Pericardium fibroblast (primary cell): ENCODE results near the gene OR10H1. TPM values are rescaled to one million over a fixed set of nuclear protein-coding genes. Genes with fewer than 3 reads are reported as not detected.

Source experiments
- total RNA-seq: library from RNA; depleted of rRNA; stranded (reverse); fragments of >200 nt; gene quantifications from 2 replicates; pipeline ENCODE4 v1.2.3, GENCODE V29; 2015

Gene OR10H1, protein sequence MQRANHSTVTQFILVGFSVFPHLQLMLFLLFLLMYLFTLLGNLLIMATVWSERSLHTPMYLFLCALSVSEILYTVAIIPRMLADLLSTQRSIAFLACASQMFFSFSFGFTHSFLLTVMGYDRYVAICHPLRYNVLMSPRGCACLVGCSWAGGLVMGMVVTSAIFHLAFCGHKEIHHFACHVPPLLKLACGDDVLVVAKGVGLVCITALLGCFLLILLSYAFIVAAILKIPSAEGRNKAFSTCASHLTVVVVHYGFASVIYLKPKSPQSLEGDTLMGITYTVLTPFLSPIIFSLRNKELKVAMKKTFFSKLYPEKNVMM
- total RNA-seq = not detected in 2 replicates

GRCh38 chr19:15815306-15815705 is at the start of gene OR10H1:
TSS of gene OR10H1 (minus strand) at chr19:15815664. CDS start at chr19:15808037, 7,627 bp downstream.

GRCh38 chr19:15787611-15788155 is 27.8 kb downstream of the OR10H1 start, which contains the start of gene OR10H5:
TSS of gene OR10H5 (plus strand) at chr19:15787661. CDS start at chr19:15794049, 6,388 bp downstream.

Other genes starting within 250 kb of the OR10H1 start
- not detected in 2 replicates for gene CYP4F8, start 200.4 kb downstream of the OR10H1 start, total RNA-seq
- not detected in 2 replicates for gene CYP4F3, start 174.8 kb downstream of the OR10H1 start, total RNA-seq
- 0.26 TPM in 1 of 2 replicates, not detected in the other for gene CYP4F12, start 142.6 kb downstream of the OR10H1 start, total RNA-seq
- not detected in 2 replicates for gene OR10H2, start 87.6 kb downstream of the OR10H1 start, total RNA-seq
- not detected in 2 replicates for gene OR10H3, start 77.7 kb downstream of the OR10H1 start, total RNA-seq
- not detected in 2 replicates for gene OR10H5, start 28.0 kb downstream of the OR10H1 start, total RNA-seq
- gene CYP4F2, start 82.4 kb upstream of the OR10H1 start, total RNA-seq = not detected in 2 replicates
- not detected in 2 replicates for gene CYP4F11, start 118.9 kb upstream of the OR10H1 start, total RNA-seq
- not detected in 2 replicates for gene OR10H4, start 133.3 kb upstream of the OR10H1 start, total RNA-seq